HUES64 (cell line): ENCODE data around the gene CHDH.

Source experiments
- H3K27ac ChIP-seq: 2 replicates; pipeline ENCODE4 v1.7.0; 2013; ENCODE audit warnings: low read depth, low read length, inconsistent platforms
- H3K27me3 ChIP-seq: 2 replicates; pipeline ENCODE4 v1.6.1; 2013; ENCODE audit warnings: mild to moderate bottlenecking, low read length; ENCODE audit not compliant: insufficient read depth
- H3K36me3 ChIP-seq: 2 replicates; pipeline ENCODE4 v1.6.1; 2013; ENCODE audit warnings: mild to moderate bottlenecking, low read length; ENCODE audit not compliant: insufficient read depth
- H3K4me1 ChIP-seq: 2 replicates; pipeline ENCODE4 v1.6.1; 2013; ENCODE audit warnings: mild to moderate bottlenecking, low read length, moderate library complexity; ENCODE audit not compliant: insufficient read depth
- H3K4me3 ChIP-seq: 2 replicates; pipeline ENCODE4 v1.5.1; 2013; ENCODE audit warnings: mild to moderate bottlenecking, low read length, moderate library complexity
- H3K9ac ChIP-seq: 2 replicates; pipeline ENCODE4 v1.6.1; 2013; ENCODE audit warnings: mild to moderate bottlenecking, low read depth, low read length
- H3K9me3 ChIP-seq: 2 replicates; pipeline ENCODE4 v1.6.1; 2013; ENCODE audit warnings: low read depth, low read length; ENCODE audit not compliant: insufficient read depth
- WGBS: fragments of 150-250, 120-280 bp; methylation state at CpG from one replicate; pipeline ENCODE4 v1.1.7; 2013; ENCODE audit warnings: missing lambda C conversion rate; 5-methylcytosine and 5-hydroxymethylcytosine counted together

The CHDH gene

DNA sequence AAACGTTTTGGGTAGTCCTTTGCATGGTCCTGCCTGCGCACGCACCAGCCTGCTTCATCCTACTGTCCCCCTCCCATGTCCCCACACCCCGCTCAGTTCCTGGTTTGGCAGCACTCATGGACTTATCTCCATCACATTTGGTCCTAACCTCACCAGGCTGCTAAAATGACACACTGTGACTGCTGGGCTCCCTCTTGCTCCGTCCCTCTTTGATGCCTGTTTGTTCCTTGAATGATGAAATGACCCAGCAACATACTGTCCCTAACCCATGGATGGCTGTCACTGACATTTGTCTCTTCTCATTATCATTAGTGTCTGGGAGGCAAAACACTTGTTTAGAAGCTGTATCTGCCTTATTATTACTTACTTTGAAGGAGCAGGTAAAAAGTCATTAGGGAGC is 80.5 kb downstream of the CHDH start:
- H3K4me1 ChIP-seq = peaks cover 9% of the 10 kb centered on the region; the same call in 1 of the 2 replicates
- no peak overlapping the region for H3K27ac ChIP-seq
- H3K36me3 ChIP-seq = no peaks in the 10 kb centered on the region
- H3K4me3 ChIP-seq = no peak overlapping the region
- no peaks in the 10 kb centered on the region for H3K27me3 ChIP-seq
- H3K9ac ChIP-seq = no peak overlapping the region
- no peaks in the 10 kb centered on the region for H3K9me3 ChIP-seq
- 92% methylated on average over 5 of the region's 5 CpGs for whole genome bisulfite sequencing

DNA sequence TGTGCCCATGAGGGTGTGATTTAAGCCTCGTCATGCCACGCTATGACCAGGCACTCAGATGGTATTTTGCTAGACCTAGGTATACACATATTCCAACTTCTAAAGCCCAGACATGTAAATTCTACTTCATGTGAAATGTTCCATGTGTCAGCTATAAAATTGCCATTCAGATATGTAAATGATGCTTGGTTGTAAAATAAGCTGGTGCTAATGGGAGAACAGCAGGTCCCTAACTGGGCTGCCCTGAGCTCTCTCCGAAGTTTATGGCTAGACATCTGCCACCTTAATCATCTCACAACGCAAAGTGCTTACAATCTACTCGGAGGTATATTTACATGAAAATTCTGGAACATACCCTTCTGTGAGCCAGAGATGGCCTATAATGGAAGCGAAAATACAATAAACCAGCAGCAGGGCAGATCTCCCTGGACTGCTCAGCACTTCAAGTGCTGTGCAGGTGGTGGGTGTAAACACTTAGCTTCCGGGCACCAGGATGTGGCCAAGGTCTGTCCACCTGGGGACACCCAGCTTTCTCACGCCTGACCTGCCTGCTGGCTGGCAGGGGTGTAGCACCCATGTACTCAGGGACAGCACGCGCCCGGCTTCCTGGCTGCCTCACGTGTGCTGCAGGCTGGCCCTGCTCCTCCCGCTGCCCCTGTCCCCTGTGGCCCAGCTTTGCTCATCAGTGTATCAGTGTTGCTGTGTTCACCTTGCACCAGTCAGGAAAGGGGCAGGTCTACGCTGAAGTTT is 82.0 kb downstream of the CHDH start:
- Histone ChIP-seq H3K4me3 (no peak overlapping the region), H3K36me3 (no peaks in the 10 kb centered on the region), H3K9me3 (no peaks in the 10 kb centered on the region), H3K27me3 (no peaks in the 10 kb centered on the region), H3K4me1 (peaks cover 6% of the 10 kb centered on the region; the same call in 1 of the 2 replicates), H3K27ac (no peak overlapping the region), H3K9ac (no peak overlapping the region)
- WGBS = 88% methylated on average over 14 of the region's 14 CpGs

- H3K9me3 ChIP-seq = no peaks in the 10 kb centered on the region
- no peaks in the 10 kb centered on the region for H3K36me3 ChIP-seq
- no peak overlapping the region for H3K27ac ChIP-seq
- no peaks in the 10 kb centered on the region for H3K4me1 ChIP-seq
- WGBS = 89% methylated on average over 7 of the region's 7 CpGs
- H3K27me3 ChIP-seq = no peaks in the 10 kb centered on the region
- H3K4me3 ChIP-seq = no peak overlapping the region
- no peak overlapping the region for H3K9ac ChIP-seq
Observed at GRCh38 chr3:53763353-53763752, 82.9 kb downstream of the CHDH start.
